SK-N-SH treated with all-trans-retinoic acid at 6 μM for 48 hours (cell line): ENCODE measurements around the gene SURF2.

Source experiments
- ATAC-seq: fragments of 200-7000 bp; cut with Tn5 transposase; 3 replicates; pipeline ENCODE4 v1.9.1; 2020; ENCODE audit warnings: mild to moderate bottlenecking, moderate library complexity
- ARNTL ChIP-seq: fragments of 450-650 bp; formaldehyde crosslinking; IDR thresholded peaks from 2 replicates; pipeline ENCODE4 v1.5.0; 2020; ENCODE audit warnings: low read depth, mild to moderate bottlenecking, moderate library complexity, borderline replicate concordance
- BACH2 ChIP-seq: fragments of 250-450 bp; sonication (Bioruptor Pico); IDR thresholded peaks from 2 replicates; pipeline ENCODE4 v1.9.0; 2021; ENCODE audit warnings: mild to moderate bottlenecking, borderline replicate concordance
- CREB5 ChIP-seq: fragments of 250-450 bp; sonication (Bioruptor Pico); IDR thresholded peaks from 2 replicates; pipeline ENCODE4 v1.5.1; 2020; ENCODE audit warnings: low read depth, mild to moderate bottlenecking, moderate library complexity
- CSDC2 ChIP-seq: fragments of 250-450 bp; sonication (Bioruptor Pico); IDR thresholded peaks from 2 replicates; pipeline ENCODE4 v1.5.0; 2020; ENCODE audit warnings: mild to moderate bottlenecking, moderate library complexity
- ESRRG ChIP-seq: fragments of 250-450 bp; sonication (Bioruptor Pico); IDR thresholded peaks from 2 replicates; pipeline ENCODE4 v1.6.1; 2021; ENCODE audit warnings: mild to moderate bottlenecking
- ISL1 ChIP-seq: fragments of 250-450 bp; sonication (Bioruptor Pico); IDR thresholded peaks from 2 replicates; pipeline ENCODE4 v2.1.2; 2022; ENCODE audit warnings: mild to moderate bottlenecking, moderate library complexity
- OSR1 ChIP-seq: fragments of 250-450 bp; sonication (Bioruptor Pico); IDR thresholded peaks from 2 replicates; pipeline ENCODE4 v1.8.0; 2022; ENCODE audit warnings: moderate library complexity, mild to moderate bottlenecking, inconsistent platforms
- PATZ1 ChIP-seq: fragments of 250-450 bp; sonication (Bioruptor Pico); IDR thresholded peaks from 2 replicates; pipeline ENCODE4 v1.8.0; 2020; ENCODE audit warnings: mild to moderate bottlenecking, moderate library complexity, borderline replicate concordance
- POU6F1 ChIP-seq: fragments of 250-450 bp; sonication (Bioruptor Pico); IDR thresholded peaks from 2 replicates; pipeline ENCODE4 v1.8.0; 2021; ENCODE audit warnings: low read depth, mild to moderate bottlenecking, moderate library complexity, borderline replicate concordance
- PPARA ChIP-seq: fragments of 250-450 bp; sonication (Bioruptor Pico); IDR thresholded peaks from 2 replicates; pipeline ENCODE4 v1.5.0; 2020; ENCODE audit warnings: mild to moderate bottlenecking, borderline replicate concordance
- SNAI2 ChIP-seq: fragments of 250-450 bp; sonication (Bioruptor Pico); IDR thresholded peaks from 2 replicates; pipeline ENCODE4 v1.5.0; 2020; ENCODE audit warnings: mild to moderate bottlenecking, moderate library complexity
- TCF4 ChIP-seq: fragments of 250-450 bp; sonication (Bioruptor Pico); IDR thresholded peaks from 2 replicates; pipeline ENCODE4 v1.8.0; 2021; ENCODE audit warnings: mild to moderate bottlenecking, moderate library complexity, borderline replicate concordance
- TOX ChIP-seq: fragments of 250-450 bp; sonication (Bioruptor Pico); IDR thresholded peaks from 2 replicates; pipeline ENCODE4 v1.8.0; 2021; ENCODE audit warnings: mild to moderate bottlenecking, moderate library complexity, borderline replicate concordance
- TSHZ2 ChIP-seq: fragments of 250-450 bp; sonication (Bioruptor Pico); IDR thresholded peaks from 2 replicates; pipeline ENCODE4 v1.5.0; 2020; ENCODE audit warnings: mild to moderate bottlenecking, moderate library complexity
- ZC3H10 ChIP-seq: fragments of 250-450 bp; sonication (Bioruptor Pico); IDR thresholded peaks from 2 replicates; pipeline ENCODE4 v1.5.1; 2021; ENCODE audit warnings: mild to moderate bottlenecking, moderate library complexity
- ZFP3 ChIP-seq: fragments of 250-450 bp; sonication (Bioruptor Pico); IDR thresholded peaks from 2 replicates; pipeline ENCODE4 v1.5.0; 2020; ENCODE audit warnings: mild to moderate bottlenecking, moderate library complexity
- ZFP30 ChIP-seq: fragments of 450-650 bp; formaldehyde crosslinking; IDR thresholded peaks from 2 replicates; pipeline ENCODE4 v1.5.0; 2022; ENCODE audit warnings: mild to moderate bottlenecking, moderate library complexity
- ZNF565 ChIP-seq: fragments of 450-650 bp; formaldehyde crosslinking; conservative IDR thresholded peaks from 2 replicates; pipeline ENCODE4 v1.5.0; 2020; ENCODE audit warnings: low read depth, mild to moderate bottlenecking, moderate library complexity
- ZNF70 ChIP-seq: fragments of 450-650 bp; formaldehyde crosslinking; IDR thresholded peaks from 2 replicates; pipeline ENCODE4 v1.5.0; 2020; ENCODE audit warnings: mild to moderate bottlenecking, moderate library complexity
- ZNF8 ChIP-seq: fragments of 450-650 bp; formaldehyde crosslinking; IDR thresholded peaks from 2 replicates; pipeline ENCODE4 v1.5.0; 2020; ENCODE audit warnings: mild to moderate bottlenecking, moderate library complexity

The SURF2 gene

GRCh38 chr9:133360400-133361393 lies 4.3 kb downstream of the SURF2 start:
- no peak for ATAC-seq
- TF ChIP-seq ZNF8 (CRISPR knock-in tag) = no peak
- no peak for TF ChIP-seq OSR1
- no peak for TF ChIP-seq PPARA (CRISPR knock-in tag)
- no peak for TF ChIP-seq ZC3H10 (CRISPR knock-in tag)
- no peak for TF ChIP-seq ZNF70 (CRISPR knock-in tag)
- no peak for TF ChIP-seq POU6F1 (CRISPR knock-in tag)
- no peak for TF ChIP-seq BACH2 (CRISPR knock-in tag)
- TF ChIP-seq ZFP3 = no peak
- TF ChIP-seq CREB5 (CRISPR knock-in tag) = no peak
- TF ChIP-seq ZNF565 (CRISPR knock-in tag) = no peak
- TF ChIP-seq ARNTL (CRISPR knock-in tag) = no peak
- TF ChIP-seq PATZ1 (CRISPR knock-in tag) = no peak
- no peak for TF ChIP-seq CSDC2 (CRISPR knock-in tag)
- no peak for TF ChIP-seq SNAI2 (CRISPR knock-in tag)
- no peak for TF ChIP-seq ISL1 (CRISPR knock-in tag)
- no peak for TF ChIP-seq TOX (CRISPR knock-in tag)
- no peak for TF ChIP-seq TSHZ2 (CRISPR knock-in tag)
- TF ChIP-seq ZFP30 (CRISPR knock-in tag) = no peak
- no peak for TF ChIP-seq ESRRG (CRISPR knock-in tag)
- TF ChIP-seq, all 23 proteins: peak for 0

DNA sequence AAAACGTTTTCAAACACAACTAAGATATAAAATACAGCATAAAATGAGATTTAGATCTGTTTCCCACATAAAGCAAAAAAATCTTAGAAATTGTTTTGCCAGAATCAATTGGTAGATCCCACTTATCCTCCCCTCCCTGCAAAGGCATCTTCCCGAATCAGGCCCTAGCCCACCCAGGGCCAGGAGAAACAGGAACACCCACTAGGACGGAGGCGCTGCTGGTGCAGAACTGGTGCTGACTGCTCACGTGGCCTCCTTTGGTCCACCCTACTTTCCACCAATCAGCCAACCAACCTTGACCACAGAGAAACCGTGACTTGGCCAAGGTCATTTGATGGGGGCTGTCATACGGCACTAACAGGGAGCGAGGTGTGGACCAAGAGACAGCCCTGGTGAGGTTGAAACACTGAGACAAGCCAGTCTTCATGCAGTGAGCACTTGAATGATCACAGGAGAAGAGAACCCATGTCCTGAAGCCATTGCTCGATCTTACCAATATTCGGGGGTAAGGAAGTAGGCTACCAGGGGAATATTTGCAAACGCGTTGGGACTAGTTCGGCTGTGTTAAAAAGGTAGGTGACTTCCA lies 5.2 kb downstream of the SURF2 start:
- no peak for ATAC-seq
- TF ChIP-seq ZFP3 (no peak), ZNF565 (CRISPR knock-in tag) (no peak), ZC3H10 (CRISPR knock-in tag) (no peak), TSHZ2 (CRISPR knock-in tag) (no peak), ZNF8 (CRISPR knock-in tag) (no peak), PPARA (CRISPR knock-in tag) (no peak), TCF4 (CRISPR knock-in tag) (no peak), ZFP30 (CRISPR knock-in tag) (no peak), ISL1 (CRISPR knock-in tag) (no peak), ESRRG (CRISPR knock-in tag) (no peak), CSDC2 (CRISPR knock-in tag) (no peak)
